Panc1 (cell line): ENCODE measurements around the gene CAMK4. TPM values are rescaled to one million over a fixed set of nuclear protein-coding genes. Genes with fewer than 3 reads are reported as not detected.

Source experiments
- ATAC-seq: fragments of 200-7000 bp; cut with Tn5 transposase; 2 replicates; pipeline ENCODE4 v1.9.1; 2020; ENCODE audit warnings: mild to moderate bottlenecking, moderate library complexity
- BruUV-seq: library from RNA; stranded (reverse); fragments of 400-500 nt; replicated peaks from 2 replicates; lab custom pipeline; 2021; lab: Mats Ljungman, UMichigan
- CTCF ChIA-PET: fragments of 300-600 bp; sonication (Branson Sonifier 250); formaldehyde crosslinking; loops from one replicate; lab custom pipeline; 2022; ENCODE audit warnings: antibody characterized with exemption; lab: Charles Lee
- POLR2A ChIA-PET: fragments of 300-600 bp; sonication (Branson Sonifier 250); formaldehyde crosslinking; loops from one replicate; lab custom pipeline; 2022; ENCODE audit warnings: antibody characterized with exemption; lab: Charles Lee
- DNase-seq: peaks from one replicate; pipeline ENCODE4 v3.0.0-alpha.2; 2010; ENCODE audit warnings: low read depth, low spot score
- H3K27ac ChIP-seq: 2 replicates; pipeline ENCODE4 v1.5.1; 2011; ENCODE audit warnings: mild to moderate bottlenecking, low read length, inconsistent platforms
- H3K27me3 ChIP-seq: fragments of 200-500 bp; sonication (Bioruptor generic); 2 replicates; pipeline ENCODE4 v1.6.0; 2014; ENCODE audit warnings: low read length, inconsistent platforms; ENCODE audit not compliant: control insufficient read depth, insufficient read depth
- H3K36me3 ChIP-seq: fragments of 200-500 bp; sonication (Bioruptor generic); 2 replicates; pipeline ENCODE4 v1.5.1; 2014; ENCODE audit warnings: inconsistent platforms, mild to moderate bottlenecking, low read length, moderate library complexity; ENCODE audit not compliant: control insufficient read depth, insufficient read depth
- H3K4me1 ChIP-seq: 2 replicates; pipeline ENCODE4 v1.5.1; 2011; ENCODE audit warnings: inconsistent platforms, mild to moderate bottlenecking, low read length, moderate library complexity; ENCODE audit not compliant: control insufficient read depth, insufficient read depth
- H3K4me3 ChIP-seq, 2 experiments: 2 replicates each; pipeline ENCODE4 v1.5.1; 2011 to 2012; ENCODE audit warnings: low read depth in 2 of 2, low read length in 2 of 2, mild to moderate bottlenecking in 2 of 2, inconsistent platforms in 1 of 2, moderate library complexity in 1 of 2
- H3K9me3 ChIP-seq: fragments of 200-500 bp; sonication (Bioruptor generic); 2 replicates; pipeline ENCODE4 v1.5.1; 2014; ENCODE audit warnings: low read depth, mild to moderate bottlenecking, inconsistent platforms, low read length, moderate library complexity; ENCODE audit not compliant: control insufficient read depth, insufficient read depth
- POLR2AphosphoS5 ChIP-seq: IDR thresholded peaks from 2 replicates; pipeline ENCODE4 v1.6.1; 2012; ENCODE audit warnings: mild to moderate bottlenecking, low read depth, low read length, moderate library complexity
- SIN3A ChIP-seq: IDR thresholded peaks from 2 replicates; pipeline ENCODE4 v1.6.1; 2012; ENCODE audit warnings: low read depth, mild to moderate bottlenecking, low read length, moderate library complexity, borderline replicate concordance; ENCODE audit not compliant: insufficient read depth
- TCF7L2 ChIP-seq: IDR thresholded peaks from 2 replicates; pipeline ENCODE4 v1.6.1; 2011; ENCODE audit warnings: mild to moderate bottlenecking, low read depth, low read length, inconsistent platforms
- in situ Hi-C: cut with HindIII; loops from 2 replicates; pipeline ENCODE4 v1.10.0; 2016; ENCODE audit warnings: low sequenced_read_pairs, low pct_unique_long_range_greater_than_20kb
- intact Hi-C: fragments of 100-400 bp; cut with micrococcal nuclease; formaldehyde crosslinking; loops from one replicate; pipeline ENCODE4 v1.10.0; 2022; ENCODE audit not compliant: unreplicated experiment
- total RNA-seq: library from RNA; stranded (reverse); gene quantifications from one replicate; pipeline ENCODE4 v1.2.1, GENCODE V29; 2021; ENCODE audit not compliant: unreplicated experiment
- TF ChIP-seq, protein P1 (sequence below), 2 experiments: IDR thresholded peaks; 2 replicates each; pipeline ENCODE4 v1.6.1; 2011 to 2012; ENCODE audit warnings: low read depth in 2 of 2, control low read depth in 1 of 2, low read length in 1 of 2, mild to moderate bottlenecking in 1 of 2, moderate library complexity in 1 of 2; ENCODE audit not compliant: insufficient read depth in 1 of 2
- TF ChIP-seq, protein P2 (sequence below): fragments of 450-650 bp; IDR thresholded peaks from 2 replicates; pipeline ENCODE4 v1.5.1; 2017; ENCODE audit warnings: mild to moderate bottlenecking

Gene CAMK4
- total RNA-seq, 1 experiment from 2014 or later, result 0.39 TPM

DNA sequence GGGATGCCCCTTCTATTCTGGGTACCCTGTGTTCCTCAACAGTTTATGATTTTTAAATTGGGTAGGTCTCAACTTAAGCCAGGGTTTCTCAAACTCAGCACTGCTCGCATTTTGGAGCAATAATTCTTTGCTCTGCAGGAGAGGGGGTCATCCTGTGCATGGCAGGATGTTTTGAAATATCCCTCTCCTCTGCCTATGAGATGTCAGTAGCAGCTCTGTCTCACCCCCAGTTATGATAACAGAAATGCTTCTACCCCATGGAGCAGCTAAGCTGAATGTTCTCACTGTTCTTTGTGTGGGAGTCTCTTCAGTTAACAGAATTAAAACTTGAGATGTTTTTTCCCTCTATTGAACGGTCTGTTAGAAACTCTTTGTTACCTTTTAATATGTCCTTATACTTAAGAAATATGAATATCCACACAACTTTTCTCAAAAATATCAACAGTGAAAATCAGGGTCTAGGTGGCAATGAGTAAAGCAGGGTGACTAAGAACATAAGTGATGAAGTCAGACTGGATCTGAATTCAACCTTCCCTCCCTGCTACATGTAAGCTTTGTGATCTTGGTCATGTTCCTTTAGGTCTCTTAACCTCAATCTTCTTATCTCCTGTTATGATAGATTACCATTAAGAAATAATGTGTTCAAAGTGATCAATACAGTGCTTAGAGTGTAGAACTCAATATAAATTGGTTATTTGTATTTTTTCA is 89.0 kb downstream of the CAMK4 start:
- H3K27ac ChIP-seq, result no peak overlapping the region
- no peaks in the 10 kb centered on the region for H3K27me3 ChIP-seq
- ATAC-seq (no peak), DNase-seq (no peak)
- ChIA-PET POLR2A (no interaction called here), CTCF (no interaction called here)
- H3K36me3 ChIP-seq, result no peaks in the 10 kb centered on the region
- TF ChIP-seq POLR2AphosphoS5, result no peak
- TF ChIP-seq, protein P1, sequence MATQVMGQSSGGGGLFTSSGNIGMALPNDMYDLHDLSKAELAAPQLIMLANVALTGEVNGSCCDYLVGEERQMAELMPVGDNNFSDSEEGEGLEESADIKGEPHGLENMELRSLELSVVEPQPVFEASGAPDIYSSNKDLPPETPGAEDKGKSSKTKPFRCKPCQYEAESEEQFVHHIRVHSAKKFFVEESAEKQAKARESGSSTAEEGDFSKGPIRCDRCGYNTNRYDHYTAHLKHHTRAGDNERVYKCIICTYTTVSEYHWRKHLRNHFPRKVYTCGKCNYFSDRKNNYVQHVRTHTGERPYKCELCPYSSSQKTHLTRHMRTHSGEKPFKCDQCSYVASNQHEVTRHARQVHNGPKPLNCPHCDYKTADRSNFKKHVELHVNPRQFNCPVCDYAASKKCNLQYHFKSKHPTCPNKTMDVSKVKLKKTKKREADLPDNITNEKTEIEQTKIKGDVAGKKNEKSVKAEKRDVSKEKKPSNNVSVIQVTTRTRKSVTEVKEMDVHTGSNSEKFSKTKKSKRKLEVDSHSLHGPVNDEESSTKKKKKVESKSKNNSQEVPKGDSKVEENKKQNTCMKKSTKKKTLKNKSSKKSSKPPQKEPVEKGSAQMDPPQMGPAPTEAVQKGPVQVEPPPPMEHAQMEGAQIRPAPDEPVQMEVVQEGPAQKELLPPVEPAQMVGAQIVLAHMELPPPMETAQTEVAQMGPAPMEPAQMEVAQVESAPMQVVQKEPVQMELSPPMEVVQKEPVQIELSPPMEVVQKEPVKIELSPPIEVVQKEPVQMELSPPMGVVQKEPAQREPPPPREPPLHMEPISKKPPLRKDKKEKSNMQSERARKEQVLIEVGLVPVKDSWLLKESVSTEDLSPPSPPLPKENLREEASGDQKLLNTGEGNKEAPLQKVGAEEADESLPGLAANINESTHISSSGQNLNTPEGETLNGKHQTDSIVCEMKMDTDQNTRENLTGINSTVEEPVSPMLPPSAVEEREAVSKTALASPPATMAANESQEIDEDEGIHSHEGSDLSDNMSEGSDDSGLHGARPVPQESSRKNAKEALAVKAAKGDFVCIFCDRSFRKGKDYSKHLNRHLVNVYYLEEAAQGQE (IDR thresholded peaks at IDR 0.05; ENCODE audit: insufficient read depth in 1 of 2, low read depth in 2 of 2, low read length in 1 of 2), result no peak
- TF ChIP-seq, protein P2, sequence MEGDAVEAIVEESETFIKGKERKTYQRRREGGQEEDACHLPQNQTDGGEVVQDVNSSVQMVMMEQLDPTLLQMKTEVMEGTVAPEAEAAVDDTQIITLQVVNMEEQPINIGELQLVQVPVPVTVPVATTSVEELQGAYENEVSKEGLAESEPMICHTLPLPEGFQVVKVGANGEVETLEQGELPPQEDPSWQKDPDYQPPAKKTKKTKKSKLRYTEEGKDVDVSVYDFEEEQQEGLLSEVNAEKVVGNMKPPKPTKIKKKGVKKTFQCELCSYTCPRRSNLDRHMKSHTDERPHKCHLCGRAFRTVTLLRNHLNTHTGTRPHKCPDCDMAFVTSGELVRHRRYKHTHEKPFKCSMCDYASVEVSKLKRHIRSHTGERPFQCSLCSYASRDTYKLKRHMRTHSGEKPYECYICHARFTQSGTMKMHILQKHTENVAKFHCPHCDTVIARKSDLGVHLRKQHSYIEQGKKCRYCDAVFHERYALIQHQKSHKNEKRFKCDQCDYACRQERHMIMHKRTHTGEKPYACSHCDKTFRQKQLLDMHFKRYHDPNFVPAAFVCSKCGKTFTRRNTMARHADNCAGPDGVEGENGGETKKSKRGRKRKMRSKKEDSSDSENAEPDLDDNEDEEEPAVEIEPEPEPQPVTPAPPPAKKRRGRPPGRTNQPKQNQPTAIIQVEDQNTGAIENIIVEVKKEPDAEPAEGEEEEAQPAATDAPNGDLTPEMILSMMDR, result no peak
- TF ChIP-seq SIN3A, result no peak
- no peak for TF ChIP-seq TCF7L2
- H3K4me1 ChIP-seq, result no peaks in the 10 kb centered on the region
- BruUV-seq, result no TSS peak
- H3K9me3 ChIP-seq, result no peaks in the 10 kb centered on the region
- intact Hi-C loops (no loop called here), in situ Hi-C loops (no loop called here)
- H3K4me3 ChIP-seq, result no peak overlapping the region

DNA sequence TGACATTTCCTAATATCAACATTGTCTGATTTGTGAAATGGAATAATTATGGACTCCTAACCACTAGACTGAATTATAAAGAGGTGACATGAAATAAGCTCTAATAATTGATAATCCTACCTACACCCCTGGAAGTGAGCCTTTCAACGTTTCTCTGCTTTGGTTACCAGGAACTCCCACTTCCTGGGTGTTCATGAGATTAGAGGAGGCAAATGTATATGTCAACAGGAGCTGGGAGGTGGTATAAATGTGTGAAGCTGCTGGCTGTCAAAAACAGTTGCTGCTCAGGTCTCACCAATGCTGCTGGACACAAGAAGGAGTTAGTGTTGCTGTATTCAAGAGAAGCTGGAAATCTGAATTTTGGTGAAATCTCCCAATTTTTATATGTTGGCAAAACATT is 96.8 kb downstream of the CAMK4 start:
- ATAC-seq (no peak), DNase-seq (no peak)
- H3K4me1 ChIP-seq, result no peaks in the 10 kb centered on the region
- ChIA-PET POLR2A (no interaction called here), CTCF (no interaction called here)
- H3K27me3 ChIP-seq, result no peaks in the 10 kb centered on the region
- in situ Hi-C loops (no loop called here), intact Hi-C loops (no loop called here)
- no TSS peak for BruUV-seq
- H3K27ac ChIP-seq, result no peak overlapping the region
- no peak overlapping the region for H3K4me3 ChIP-seq
- H3K36me3 ChIP-seq, result no peaks in the 10 kb centered on the region
- TF ChIP-seq, protein P1 (IDR thresholded peaks at IDR 0.05; ENCODE audit: insufficient read depth in 1 of 2, low read depth in 2 of 2, low read length in 1 of 2), result no peak
- TF ChIP-seq TCF7L2 (no peak), SIN3A (no peak)
- TF ChIP-seq, protein P2, result no peak
- no peaks in the 10 kb centered on the region for H3K9me3 ChIP-seq
